HG03521 (cell line): ENCODE results near the gene PIM1.
"Not testable (repeated sequence)": the region's sequence is repeated elsewhere in the genome, so short reads cannot be mapped to it uniquely, and the experiment has no call there.

Experiments used
- ATAC-seq: cut with Tn5 transposase; IDR thresholded peaks from one replicate; pipeline ENCODE4 v1.9.1; 2021; ENCODE audit warnings: mild to moderate bottlenecking, moderate library complexity; ENCODE audit not compliant: unreplicated experiment

The PIM1 gene

DNA sequence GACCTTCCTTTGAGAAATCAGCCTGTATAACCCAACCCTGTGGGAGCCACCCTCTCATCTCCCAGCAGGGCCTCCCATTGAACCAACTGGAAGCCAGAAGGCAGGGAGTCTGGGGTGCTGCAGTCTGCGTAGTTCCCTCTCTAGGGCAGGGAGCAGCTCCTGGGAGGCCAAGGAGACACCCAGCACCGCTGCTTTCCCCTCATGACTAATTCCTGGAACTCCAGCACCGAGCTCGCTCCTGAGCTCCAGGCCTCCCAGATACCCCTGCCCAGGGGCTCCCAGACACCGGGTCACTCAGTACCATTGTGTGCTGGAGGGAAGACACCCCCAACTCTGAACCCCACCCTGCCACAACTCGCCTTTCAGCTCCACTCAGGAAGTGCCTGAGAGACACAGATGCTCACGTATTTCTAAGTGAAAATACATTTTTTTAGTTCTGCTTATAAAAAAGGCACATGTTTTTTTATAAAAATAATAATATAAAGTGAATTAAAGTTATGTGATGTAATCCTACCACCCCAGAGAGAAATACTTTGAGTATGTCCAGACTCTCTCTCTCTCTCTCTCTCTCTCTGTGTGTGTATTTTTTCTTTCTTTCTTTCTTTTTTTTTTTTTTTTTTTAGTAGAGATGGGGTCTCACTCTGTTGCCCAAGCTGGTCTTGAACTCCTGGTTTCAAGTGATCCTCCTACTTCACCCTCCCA lies 17.5 kb downstream of the PIM1 start:
- ATAC-seq, result no peak

GRCh38 chr6:37188962-37189510 lies 19.1 kb downstream of the PIM1 start:
- no peak for ATAC-seq

GRCh38 chr6:37190159-37190535 lies 20.2 kb downstream of the PIM1 start:
- no peak for ATAC-seq

DNA sequence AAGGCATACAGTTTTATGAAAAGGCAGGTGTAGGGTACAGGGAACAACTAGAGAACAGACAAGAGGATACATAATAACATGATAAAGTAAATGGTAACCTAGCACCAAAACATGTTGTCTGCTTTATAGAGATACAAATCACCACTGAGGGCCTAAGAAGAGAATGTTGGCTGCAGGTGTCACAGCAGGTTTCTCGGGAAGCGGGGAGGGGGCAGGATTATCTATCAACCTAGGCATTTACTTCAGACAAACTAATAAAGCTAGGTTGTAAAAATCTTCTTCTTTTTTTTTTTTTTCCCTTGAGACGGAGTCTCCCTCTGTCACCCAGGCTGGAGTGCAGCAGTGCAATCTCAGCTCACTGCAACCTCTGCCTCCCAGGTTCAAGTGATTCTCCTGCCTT lies 22.7 kb downstream of the PIM1 start:
- ATAC-seq, result no peak

DNA sequence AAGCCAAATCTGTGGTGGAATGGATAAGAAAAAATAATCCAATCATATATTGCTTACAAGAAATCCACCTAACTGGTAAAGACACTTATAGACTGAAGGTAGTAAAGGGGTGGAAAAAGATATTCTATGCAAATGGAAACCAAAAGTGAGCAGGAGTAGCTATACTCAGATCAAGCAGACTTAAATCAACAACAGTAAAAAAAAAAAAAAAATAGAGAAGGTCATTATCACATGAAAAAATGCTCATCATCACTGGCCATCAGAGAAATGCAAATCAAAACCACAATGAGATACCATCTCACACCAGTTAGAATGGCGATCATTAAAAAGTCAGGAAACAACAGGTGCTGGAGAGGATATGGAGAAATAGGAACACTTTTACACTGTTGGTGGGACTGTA lies 24.9 kb downstream of the PIM1 start:
- not testable (repeated sequence) for ATAC-seq

DNA sequence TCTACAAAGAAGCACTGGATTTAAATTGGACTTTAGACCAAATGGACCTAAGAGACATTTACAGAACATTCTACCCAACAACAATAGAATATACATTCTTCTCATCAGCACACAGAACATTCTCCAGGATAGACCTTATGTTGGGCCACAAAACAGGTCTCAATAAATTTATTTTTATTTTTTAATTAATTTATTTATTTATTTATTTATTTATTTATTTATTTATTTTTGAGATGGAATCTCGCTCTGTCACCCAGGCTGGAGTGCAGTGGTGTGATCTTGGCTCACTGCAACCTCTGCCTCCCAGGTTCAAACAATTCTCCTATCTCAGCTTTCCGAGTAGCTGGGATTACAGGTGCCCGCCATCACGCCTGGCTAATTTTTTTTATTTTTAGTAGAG lies 26.5 kb downstream of the PIM1 start:
- ATAC-seq, result not testable (repeated sequence)

DNA sequence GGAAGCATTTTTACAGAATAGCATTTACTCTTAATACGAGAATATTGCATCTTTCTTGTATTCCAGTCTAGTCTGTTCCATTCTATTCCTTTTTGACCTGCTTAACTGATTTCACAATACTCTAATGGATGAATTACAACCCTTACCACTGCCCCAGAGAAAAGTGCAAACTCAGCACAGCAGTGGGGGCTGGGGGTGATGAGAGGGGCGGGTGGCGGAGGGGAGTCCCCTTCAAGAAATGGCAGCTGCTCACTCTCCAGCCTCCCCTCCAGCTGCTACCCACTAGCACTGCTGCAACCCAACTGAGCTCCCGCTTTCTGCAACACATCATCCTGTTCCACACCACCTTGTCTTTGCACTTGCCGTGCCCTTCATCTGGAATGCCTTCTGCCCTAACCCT lies 30.1 kb downstream of the PIM1 start:
- no peak for ATAC-seq

GRCh38 chr6:37201726-37202125 lies 31.8 kb downstream of the PIM1 start:
- ATAC-seq, result no peak

GRCh38 chr6:37202788-37203491 lies 33.0 kb downstream of the PIM1 start:
- ATAC-seq, result no peak

GRCh38 chr6:37204014-37204751 lies 34.2 kb downstream of the PIM1 start:
- no peak for ATAC-seq

DNA sequence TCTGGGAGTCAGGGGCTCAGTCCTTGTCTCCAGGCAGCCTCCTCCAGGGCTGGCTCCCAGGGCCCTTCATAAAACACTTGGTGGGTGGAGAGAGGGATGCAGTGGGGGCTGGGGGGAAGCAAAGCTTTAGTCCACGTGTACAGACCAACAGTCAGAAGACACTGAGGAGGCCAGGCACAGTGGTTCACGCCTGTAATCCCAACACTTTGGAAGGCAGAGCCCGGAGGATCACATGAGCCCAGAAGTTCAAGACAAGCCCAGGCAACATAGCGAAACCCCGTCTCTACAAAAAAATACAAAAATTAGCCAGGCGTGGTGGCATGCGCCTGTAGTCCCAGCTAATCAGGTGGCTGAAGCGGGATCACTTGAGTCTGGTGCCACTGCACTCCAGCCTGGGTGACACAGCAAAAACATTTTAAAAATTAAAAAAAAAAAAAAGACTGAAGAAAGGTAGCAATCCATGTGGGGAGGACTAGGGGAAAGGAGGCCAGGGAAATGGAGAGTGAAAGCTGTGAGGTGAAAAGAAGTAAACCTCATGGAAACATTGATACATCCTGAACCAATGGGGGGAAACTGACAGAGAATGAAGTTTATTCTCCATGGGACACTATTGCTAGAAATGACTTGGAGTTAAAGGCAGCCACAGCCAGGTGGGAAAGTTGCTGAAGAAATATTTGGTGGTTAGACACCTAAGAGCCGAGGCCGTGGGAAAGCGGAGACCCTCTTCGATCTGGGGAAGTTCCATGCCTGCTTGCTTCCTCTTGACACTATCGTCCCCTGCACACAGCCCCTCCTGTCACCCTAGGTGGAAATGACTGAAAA lies 35.4 kb downstream of the PIM1 start:
- no peak for ATAC-seq

DNA sequence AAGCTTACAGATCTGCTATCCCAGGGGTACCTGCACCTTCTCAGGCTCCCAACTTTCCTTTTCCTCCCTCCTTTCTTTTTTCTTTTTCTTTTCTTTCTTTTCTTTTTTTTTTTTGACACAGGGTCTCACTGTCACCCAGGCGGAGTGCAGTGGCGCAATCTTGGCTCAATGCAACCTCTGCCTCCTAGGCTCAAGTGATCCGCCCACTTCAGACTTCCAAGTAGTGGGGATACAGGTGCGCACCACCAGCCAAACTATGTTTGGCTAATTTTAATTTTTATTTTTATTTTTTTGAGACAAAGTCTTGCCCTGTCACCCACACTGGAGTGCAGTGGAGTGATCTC lies 36.0 kb downstream of the PIM1 start:
- no peak for ATAC-seq

- ATAC-seq, result no peak
These were observed 36.7 kb downstream of the PIM1 start for GRCh38 chr6:37206622-37207021.

GRCh38 chr6:37207903-37208456 lies 38.0 kb downstream of the PIM1 start:
- ATAC-seq, result no peak

GRCh38 chr6:37208793-37209192 lies 38.8 kb downstream of the PIM1 start:
- ATAC-seq, result no peak

GRCh38 chr6:37209461-37210205 lies 39.7 kb downstream of the PIM1 start:
- no peak for ATAC-seq

DNA sequence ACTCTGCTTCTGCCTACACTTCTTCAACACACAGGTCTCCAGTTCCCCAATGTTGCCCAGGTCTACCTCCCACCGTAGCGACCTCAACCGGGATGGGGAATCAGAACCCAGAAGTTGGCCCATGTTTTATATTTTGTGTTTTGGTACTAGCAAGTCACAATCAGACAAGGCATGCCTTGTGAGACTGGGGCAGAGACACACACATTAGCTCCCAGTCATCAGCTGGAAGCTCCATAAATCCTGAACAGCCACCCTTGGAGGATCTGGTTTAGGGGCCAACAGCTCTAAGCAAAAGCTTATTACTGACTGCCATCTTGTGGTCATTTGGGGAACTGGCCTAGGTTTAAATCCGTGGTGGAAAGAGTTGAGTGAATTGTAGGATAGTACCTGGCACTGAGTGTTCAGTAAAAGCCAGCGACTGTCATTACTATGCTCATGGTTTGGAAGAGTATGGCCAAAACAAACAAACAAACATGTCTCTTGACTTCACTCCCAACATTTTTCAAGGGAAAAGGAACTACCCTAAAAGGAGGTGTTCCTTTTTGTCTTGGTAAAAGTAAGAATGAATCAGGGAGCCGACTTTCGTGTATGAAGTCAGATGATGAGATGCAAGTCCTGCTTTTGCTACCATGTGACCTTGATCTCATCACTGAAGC lies 40.5 kb downstream of the PIM1 start:
- ATAC-seq, result no peak

- ATAC-seq, result no peak
These were observed 42.3 kb downstream of the PIM1 start for GRCh38 chr6:37212268-37212667.

DNA sequence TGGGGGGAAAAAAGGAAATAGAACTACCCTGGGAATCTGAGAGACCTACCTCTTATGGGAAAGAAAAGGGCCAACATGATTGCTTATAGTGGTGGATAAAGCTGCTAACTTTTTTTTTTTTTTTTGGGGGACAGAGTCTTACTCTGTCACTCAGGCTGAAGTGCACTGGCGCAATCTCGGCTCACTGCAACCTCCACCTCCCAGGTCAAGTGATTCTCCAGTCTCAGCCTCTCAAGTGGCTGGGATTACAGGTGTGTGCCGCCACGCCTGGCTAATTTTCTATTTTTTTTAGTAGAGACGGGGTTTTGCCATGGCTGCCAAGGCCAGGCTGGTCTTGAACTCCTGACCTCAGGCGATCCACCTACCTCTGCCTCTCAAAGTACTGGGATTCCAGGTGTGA lies 48.1 kb downstream of the PIM1 start:
- ATAC-seq, result no peak
